CD4-positive, alpha-beta T cell treated with Interleukin-6 at 100 ng/mL for 8 hours (primary cell): ENCODE measurements around the gene MTERF2.
"Not testable (repeated sequence)": the region's sequence is repeated elsewhere in the genome, so short reads cannot be mapped to it uniquely, and the experiment has no call there.

Experiments
- DNase-seq: peaks from one replicate; pipeline ENCODE4 v3.0.0-alpha.2; 2020; ENCODE audit warnings: mixed read lengths, low spot score

Gene MTERF2

DNA sequence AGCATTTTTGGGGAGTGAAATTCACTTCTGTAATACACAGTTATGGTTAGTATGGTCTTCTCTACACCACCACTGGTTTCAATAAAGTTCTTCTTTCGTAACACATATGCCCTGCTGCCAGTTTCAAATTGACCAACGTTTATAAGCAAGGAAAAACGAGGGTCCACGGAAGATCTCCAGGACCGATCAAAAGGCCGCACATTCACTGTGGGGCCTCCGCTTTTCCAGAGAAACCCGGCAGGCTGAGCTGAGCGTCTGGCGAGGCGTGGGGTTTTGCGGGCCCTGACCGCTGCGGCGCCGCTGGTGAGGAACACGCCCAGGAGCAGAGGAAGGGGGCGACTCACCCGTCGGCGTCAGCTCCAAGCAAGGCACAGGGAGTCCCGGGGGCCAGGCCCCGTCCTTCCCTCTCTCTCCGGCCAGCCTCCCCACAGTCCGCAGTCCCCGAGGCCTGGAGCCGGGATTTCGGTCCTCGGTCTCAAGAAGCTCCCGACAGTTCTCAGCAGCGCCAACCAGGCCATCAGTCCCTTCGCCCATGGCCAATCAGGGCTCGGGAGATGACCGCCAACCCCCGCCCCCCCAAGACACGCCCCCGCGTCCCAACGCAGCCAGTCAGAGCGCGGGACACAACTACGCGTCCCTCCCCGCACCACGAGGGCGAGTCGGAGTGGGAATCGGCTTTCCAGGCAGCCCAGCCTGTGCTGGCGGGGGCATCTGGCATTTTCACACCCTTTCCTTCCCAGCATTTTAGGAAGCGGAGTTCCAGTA is at the start of gene MTERF2:
MTERF2 (minus strand) TSS at position 522 of the 765 bp plus-strand sequence. CDS start 8,432 bp downstream, outside the sequence.
- peak; percentile 81 for DNase-seq

- no peak for DNase-seq
These were observed 48.8 kb upstream of the MTERF2 start for GRCh38 chr12:107035733-107036132.

DNA sequence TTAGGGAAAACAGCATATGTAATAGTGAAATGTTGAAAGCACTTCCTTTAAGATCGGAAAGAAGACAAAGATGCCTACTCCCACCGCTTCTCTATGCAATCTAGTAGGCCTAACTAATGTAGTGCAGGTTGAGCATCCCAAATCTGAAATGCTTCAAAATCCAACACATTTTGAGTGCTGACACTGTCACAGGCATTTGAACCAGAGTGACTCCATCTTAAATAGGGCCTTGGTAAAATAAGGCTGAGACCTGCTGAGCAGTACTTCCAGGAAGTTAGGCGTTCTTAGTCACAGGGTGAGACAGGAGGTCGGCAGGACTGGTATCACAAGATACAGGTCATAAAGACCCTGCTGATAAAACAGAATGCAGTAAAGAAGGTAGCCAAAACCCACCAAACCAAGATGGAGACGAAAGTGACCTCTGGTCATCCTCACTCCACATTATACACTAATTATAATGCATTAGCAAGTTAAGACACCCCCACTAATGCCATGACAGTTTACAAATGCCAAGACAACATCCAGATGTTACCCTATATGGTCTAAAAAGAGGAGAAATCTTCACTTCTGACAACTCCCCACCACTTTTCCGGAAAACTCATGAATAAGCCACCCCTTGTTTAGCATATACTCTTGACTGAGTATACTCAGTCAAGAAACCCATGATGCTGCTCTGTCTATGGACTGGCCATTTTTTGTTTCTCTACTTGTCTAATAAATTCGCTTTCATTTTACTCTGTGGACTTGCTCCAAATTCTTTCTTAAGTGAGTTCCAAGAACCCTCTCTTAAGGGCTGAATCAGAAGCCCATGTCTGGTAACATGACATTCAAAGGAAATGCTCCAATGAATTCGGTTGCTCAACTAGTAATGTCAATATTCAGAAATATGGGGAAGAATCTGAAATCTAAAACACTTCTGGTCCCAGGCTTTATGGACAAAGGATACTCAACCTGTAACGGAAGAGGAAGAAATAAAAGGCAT is 47.1 kb upstream of the MTERF2 start:
- no peak for DNase-seq

GRCh38 chr12:107032266-107032665 is 45.3 kb upstream of the MTERF2 start:
- DNase-seq: no peak

DNA sequence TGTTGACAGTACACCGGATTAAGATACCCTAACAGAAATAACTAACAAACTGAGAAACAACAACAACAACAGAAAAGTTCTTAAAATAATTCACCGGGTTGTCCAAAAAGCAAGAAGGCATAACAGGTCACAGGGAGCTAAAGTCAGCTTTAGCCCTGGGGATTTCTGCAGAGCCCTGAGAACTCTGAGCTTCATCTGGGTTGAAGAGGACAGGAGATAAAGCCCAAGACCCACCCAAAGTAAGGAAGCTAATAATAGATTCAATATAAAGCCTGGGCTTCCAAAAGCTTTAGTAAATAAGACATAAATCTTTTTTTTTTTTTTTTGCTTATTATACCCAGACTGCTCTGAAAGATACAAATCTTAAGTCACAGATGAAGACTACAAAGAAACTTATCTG is 44.1 kb upstream of the MTERF2 start:
- no peak for DNase-seq

DNA sequence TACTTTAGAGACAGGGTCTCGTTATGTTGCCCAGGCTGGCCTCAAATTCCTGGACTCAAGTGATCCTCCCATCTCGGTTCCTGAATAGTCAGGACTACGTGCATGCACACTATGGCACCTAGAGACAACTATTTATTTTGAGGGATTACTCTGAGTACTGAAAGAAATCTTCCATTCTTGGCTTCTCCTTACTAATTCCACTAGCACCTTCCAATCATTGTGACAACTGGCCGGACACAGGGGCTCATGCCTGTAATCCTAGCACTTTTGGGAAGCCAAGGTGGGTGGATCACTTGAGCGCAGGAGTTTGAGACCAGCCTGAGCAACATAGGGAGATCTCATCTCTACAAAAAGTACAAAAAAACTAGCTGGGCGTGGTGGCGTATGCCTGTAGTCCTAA is 42.1 kb upstream of the MTERF2 start:
- DNase-seq: no peak

- DNase-seq: peak; percentile 69
These were observed 40.7 kb upstream of the MTERF2 start for GRCh38 chr12:107027636-107028053.

DNA sequence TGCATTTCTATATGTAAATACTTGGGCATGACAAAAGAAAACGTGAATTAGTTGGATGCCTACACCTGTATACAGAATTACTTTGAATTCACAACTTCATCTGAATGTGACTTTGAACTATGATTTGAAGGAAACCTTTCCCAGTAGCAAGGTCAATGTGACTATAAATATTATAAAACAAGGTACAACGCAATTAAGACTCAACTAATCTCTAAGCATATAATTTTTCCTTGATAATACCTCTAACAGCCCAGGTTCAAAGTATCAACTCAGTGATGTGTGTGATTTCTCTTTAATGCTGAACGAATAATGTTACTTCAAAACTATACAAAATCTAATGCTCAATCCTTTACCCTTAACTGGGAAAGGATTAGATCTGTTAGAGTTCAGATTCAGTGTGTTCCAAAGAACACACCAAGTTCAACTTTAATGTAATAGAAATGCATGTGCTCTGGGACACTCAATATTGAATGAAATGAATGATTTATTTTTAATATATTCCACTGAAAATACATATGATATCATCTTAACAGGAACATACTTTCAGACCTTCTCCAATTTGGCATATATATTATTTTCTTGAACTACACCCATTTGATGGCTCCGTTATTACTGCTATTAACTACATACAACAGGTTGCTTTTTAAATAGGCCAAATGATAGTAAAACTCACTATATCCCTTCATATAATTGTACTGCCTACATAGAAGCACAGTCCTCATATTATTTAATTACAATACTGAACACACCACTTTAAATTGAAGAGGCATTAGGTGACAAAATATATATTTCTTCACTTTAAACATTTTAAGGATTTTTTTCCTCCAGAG is 40.1 kb upstream of the MTERF2 start:
- DNase-seq: no peak

DNA sequence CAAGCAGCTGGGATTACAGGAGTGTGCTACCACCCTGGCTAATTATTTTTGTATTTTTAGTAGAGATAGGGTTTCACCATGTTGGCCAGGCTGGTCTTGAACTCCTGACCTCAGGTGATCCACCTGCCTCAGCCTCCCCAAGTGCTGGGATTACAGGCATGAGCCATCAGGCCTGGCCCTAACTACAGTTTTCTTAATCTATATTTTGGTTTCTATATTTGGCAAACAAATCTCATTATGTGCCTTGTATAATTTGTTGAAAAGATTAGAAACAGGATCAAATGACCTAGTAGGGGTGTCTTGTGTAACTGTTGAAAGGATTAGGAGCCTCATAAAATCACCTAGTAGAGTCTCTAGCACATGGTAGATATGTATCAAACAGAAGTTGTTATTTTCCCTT is 39.4 kb upstream of the MTERF2 start:
- not testable (repeated sequence) for DNase-seq

DNA sequence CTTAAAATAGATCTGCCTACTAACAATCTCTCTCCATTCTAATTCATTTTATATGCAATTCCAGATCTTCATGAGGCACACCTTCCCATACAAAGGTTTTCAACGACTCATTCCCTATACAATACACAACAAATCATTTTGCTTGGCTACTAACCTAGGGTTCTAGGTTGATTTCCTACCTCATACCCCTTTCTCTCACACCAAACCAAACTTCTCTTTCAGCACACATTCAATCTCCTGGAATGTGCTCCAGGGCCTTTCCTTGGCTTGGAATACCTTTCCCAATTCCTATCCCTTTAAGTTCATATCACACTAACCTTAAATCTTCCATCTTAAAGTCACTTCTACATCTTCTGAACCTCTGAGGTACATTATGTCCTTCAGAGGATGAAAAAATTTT is 38.7 kb upstream of the MTERF2 start:
- no peak for DNase-seq

GRCh38 chr12:107019546-107019945 is 32.6 kb upstream of the MTERF2 start:
- DNase-seq: no peak

DNA sequence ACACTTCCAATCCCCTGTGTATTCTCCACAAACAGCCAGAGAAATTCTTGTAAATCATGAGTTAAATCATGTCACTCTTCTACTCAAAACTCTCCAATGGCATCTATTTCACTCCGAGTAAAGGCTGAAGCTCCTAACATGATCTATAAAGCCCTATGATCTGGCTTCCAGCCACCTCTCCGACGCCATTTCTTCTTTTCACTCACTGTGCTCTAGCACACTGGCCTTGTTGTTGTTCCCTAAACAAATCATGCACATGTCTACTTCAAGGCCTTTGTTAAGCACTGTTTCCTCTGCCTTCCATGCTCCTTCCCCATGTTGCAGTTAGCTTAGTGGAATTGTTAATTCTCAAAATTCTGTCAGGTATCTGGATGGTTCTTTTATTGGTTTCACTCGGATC is 30.1 kb upstream of the MTERF2 start:
- DNase-seq: no peak

DNA sequence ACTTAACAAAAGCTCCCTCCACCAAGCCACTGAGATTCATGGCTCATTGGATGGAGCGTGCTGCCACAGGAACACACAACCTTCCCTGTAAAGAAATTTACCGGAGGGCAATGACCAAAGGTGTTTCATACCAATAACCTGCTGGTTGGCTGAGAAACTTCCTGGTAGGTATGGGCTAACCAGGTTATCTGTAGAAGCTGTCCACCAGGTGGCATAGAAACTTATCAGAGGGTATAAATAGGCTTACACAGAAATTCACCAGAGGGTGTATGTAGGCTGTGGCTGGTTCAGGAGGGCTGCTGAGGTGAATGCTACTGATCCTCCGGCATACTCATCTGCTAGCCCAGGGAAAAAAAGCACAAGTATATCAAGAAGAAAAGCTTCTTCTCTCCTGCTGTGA is 27.1 kb upstream of the MTERF2 start:
- DNase-seq: peak; percentile 48

GRCh38 chr12:107012736-107013425 is 25.9 kb upstream of the MTERF2 start:
- no peak for DNase-seq

DNA sequence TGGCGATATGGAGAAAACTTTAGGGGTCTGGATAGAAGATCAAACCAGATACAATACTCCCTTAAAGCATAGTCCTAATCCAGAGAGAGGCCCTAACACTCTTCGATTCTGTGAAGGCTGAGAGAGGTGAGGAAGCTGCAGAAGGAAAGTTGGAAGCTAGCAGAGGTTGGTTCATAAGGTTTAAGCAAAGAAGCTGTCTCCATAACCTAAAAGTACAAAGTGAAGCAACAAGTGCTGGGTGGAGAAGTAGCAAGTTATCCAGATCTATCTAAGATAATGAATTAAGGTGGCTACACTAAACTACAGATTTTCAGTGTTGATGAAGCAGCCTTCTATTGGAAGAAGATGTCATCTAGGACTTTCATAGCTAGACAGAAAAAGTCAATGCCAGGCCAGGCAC is 24.6 kb upstream of the MTERF2 start:
- no peak for DNase-seq

DNA sequence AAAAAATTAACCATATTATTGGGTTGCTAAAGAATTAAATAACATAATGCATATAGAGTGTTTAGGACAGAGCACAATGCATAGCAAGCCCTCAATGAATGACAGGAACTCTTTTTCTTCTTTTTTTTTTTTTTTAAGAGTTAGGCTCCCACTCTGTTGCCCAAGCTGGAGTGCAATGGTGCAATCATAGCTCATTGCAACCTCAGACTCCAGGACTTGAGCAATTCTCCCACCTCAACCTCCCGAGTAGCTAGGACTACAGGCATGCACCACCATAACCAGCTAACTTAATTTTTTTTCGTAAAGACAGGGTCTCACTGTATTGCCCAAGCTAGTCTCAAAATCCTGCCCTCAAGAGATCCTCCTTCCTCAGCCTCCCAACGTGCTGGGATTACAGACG is 20.5 kb upstream of the MTERF2 start:
- DNase-seq: no peak

GRCh38 chr12:107002665-107003064 is 15.7 kb upstream of the MTERF2 start:
- DNase-seq: not testable (repeated sequence)

DNA sequence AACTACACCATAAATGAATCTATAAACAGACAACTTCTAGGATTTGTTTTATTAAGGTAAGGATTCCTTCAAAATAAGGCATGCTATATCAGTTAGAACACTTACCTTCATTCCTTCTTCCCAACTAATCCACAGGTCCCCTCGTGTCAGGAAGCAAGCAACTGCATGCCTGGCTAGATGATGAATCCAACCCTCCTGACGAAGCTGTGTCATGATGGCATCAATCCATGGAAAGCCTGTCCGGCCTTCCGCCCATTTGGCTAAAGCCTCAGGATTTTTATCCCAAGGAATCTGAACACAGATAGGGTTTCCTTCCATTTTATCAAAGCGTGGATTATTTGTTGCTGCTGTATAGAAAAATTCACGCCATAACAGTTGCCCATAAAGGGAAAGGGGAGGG is 12.5 kb upstream of the MTERF2 start:
- no peak for DNase-seq

GRCh38 chr12:106997916-106998315 is 11.0 kb upstream of the MTERF2 start:
- DNase-seq: no peak

DNA sequence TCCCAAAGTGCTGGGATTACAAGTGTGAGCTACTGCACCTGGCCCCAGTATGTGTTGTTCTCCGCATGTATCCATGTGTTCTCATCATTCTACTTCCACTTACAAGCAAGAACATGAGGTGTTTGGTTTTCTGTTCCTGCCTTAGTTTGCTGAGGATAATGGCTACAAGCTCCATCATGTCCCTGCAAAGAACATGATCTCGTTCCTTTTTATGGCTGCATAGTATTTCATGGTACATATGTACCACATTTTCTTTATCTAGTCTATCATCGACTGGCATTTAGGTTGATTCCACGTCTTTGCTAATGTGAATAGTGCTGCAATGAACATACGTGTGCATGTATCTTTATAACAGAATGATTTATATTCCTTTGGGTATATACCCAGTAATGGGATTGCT is 9.2 kb upstream of the MTERF2 start:
- DNase-seq: not testable (repeated sequence)

- no peak for DNase-seq
These were observed 7.8 kb upstream of the MTERF2 start for GRCh38 chr12:106994579-106995220.
